WTC11 (cell line): ENCODE results near the gene BUB1.

Experiments
- CTCF ChIP-seq: fragments of 200-600 bp; IDR thresholded peaks from 2 replicates; pipeline ENCODE4 v1.8.0; 2022; ENCODE audit warnings: antibody characterized with exemption
- ELF4 ChIP-seq: sonication (generic); formaldehyde crosslinking; IDR thresholded peaks from 2 replicates; pipeline ENCODE4 v1.8.1; 2022; ENCODE audit warnings: low read depth, mild to moderate bottlenecking, moderate library complexity, missing genetic modification reagents
- FOXP4 ChIP-seq: sonication (generic); formaldehyde crosslinking; IDR thresholded peaks from 2 replicates; pipeline ENCODE4 v1.8.0; 2022; ENCODE audit warnings: mild to moderate bottlenecking, missing genetic modification reagents
- ZBTB21 ChIP-seq: sonication (generic); formaldehyde crosslinking; IDR thresholded peaks from 2 replicates; pipeline ENCODE4 v1.8.1; 2023; ENCODE audit warnings: mild to moderate bottlenecking, missing genetic modification reagents, borderline replicate concordance

GRCh38 chr2:110708455-110708854 lies 30.6 kb upstream of the BUB1 start:
- no peak for TF ChIP-seq CTCF
- TF ChIP-seq ZBTB21 (CRISPR knock-in tag) = no peak
- TF ChIP-seq FOXP4 (CRISPR knock-in tag) = no peak
- no peak for TF ChIP-seq ELF4 (CRISPR knock-in tag)
